RWPE2 (cell line): ENCODE measurements around the gene GSTK1.

ENCODE experiments used
- ATAC-seq: fragments of 200-7000 bp; cut with Tn5 transposase; 3 replicates; pipeline ENCODE4 v1.9.1; 2021; ENCODE audit warnings: low read depth
- DNase-seq: peaks from one replicate; pipeline ENCODE4 v3.0.0-alpha.2; 2020; ENCODE audit warnings: low spot score
- H3K27ac ChIP-seq: fragments of 450-650 bp; 2 replicates; pipeline ENCODE4 v1.5.1; 2017; ENCODE audit warnings: mild to moderate bottlenecking; ENCODE audit not compliant: poor library complexity, severe bottlenecking
- H3K27me3 ChIP-seq: fragments of 250-450 bp; sonication (Bioruptor Pico); 2 replicates; pipeline ENCODE4 v1.5.1; 2021; ENCODE audit warnings: mild to moderate bottlenecking, moderate library complexity; ENCODE audit not compliant: insufficient read depth, poor library complexity, severe bottlenecking
- H3K36me3 ChIP-seq: fragments of 250-450 bp; sonication (Bioruptor Pico); 2 replicates; pipeline ENCODE4 v1.5.1; 2020; ENCODE audit warnings: low read depth, mild to moderate bottlenecking, moderate library complexity
- H3K4me1 ChIP-seq: fragments of 250-450 bp; sonication (Bioruptor Pico); 2 replicates; pipeline ENCODE4 v1.5.1; 2021; ENCODE audit warnings: mild to moderate bottlenecking, moderate library complexity; ENCODE audit not compliant: insufficient read depth, poor library complexity, severe bottlenecking
- H3K4me3 ChIP-seq: fragments of 250-450 bp; sonication (Bioruptor Pico); 2 replicates; pipeline ENCODE4 v1.5.1; 2021; ENCODE audit warnings: mild to moderate bottlenecking, moderate library complexity; ENCODE audit not compliant: severe bottlenecking
- H3K9me3 ChIP-seq: fragments of 250-450 bp; sonication (Bioruptor Pico); 2 replicates; pipeline ENCODE4 v1.5.1; 2021; ENCODE audit warnings: mild to moderate bottlenecking, moderate library complexity; ENCODE audit not compliant: severe bottlenecking
- TF ChIP-seq, protein P1 (sequence below): fragments of 450-650 bp; IDR thresholded peaks from one replicate; pipeline ENCODE4 v1.5.1; 2017; ENCODE audit warnings: mild to moderate bottlenecking, moderate library complexity; ENCODE audit not compliant: poor library complexity, severe bottlenecking

The GSTK1 gene

DNA sequence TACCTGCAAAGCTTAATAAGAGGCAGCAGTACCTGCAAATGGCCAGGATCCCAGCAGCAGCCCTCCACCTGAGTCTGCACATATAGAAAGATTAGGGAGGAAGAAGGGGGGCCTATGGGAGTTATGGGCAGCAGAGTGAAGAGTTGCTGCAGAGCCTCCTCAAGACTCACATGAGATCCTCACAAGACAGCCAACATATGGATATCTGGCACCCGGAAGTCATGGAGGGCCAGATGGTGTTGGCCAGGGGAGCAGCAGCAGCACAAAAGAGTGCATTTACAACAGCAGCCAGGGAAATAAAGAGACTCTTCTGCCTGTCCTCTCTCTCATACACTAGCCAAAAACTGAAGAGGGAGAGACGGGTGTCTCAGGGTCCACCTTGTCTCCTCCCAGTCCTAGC is 45.4 kb upstream of the GSTK1 start:
- no peaks in the 10 kb centered on the region for H3K4me1 ChIP-seq
- DNase-seq (no peak), ATAC-seq (no peak)
- no peak overlapping the region for H3K4me3 ChIP-seq
- H3K27me3 ChIP-seq: peaks cover 2% of the 10 kb centered on the region
- H3K9me3 ChIP-seq: no peaks in the 10 kb centered on the region
- no peak overlapping the region for H3K27ac ChIP-seq
- TF ChIP-seq, protein P1, sequence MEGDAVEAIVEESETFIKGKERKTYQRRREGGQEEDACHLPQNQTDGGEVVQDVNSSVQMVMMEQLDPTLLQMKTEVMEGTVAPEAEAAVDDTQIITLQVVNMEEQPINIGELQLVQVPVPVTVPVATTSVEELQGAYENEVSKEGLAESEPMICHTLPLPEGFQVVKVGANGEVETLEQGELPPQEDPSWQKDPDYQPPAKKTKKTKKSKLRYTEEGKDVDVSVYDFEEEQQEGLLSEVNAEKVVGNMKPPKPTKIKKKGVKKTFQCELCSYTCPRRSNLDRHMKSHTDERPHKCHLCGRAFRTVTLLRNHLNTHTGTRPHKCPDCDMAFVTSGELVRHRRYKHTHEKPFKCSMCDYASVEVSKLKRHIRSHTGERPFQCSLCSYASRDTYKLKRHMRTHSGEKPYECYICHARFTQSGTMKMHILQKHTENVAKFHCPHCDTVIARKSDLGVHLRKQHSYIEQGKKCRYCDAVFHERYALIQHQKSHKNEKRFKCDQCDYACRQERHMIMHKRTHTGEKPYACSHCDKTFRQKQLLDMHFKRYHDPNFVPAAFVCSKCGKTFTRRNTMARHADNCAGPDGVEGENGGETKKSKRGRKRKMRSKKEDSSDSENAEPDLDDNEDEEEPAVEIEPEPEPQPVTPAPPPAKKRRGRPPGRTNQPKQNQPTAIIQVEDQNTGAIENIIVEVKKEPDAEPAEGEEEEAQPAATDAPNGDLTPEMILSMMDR: no peak
- H3K36me3 ChIP-seq: no peaks in the 10 kb centered on the region

- DNase-seq: no peak
- H3K9me3 ChIP-seq: no peaks in the 10 kb centered on the region
- no peaks in the 10 kb centered on the region for H3K36me3 ChIP-seq
- H3K27ac ChIP-seq: no peak overlapping the region
- no peak overlapping the region for H3K4me3 ChIP-seq
- no peaks in the 10 kb centered on the region for H3K4me1 ChIP-seq
- peaks cover 3% of the 10 kb centered on the region for H3K27me3 ChIP-seq
- ATAC-seq: no peak
- TF ChIP-seq, protein P1: no peak
Observed at GRCh38 chr7:143221286-143221685, 42.0 kb upstream of the GSTK1 start.

GRCh38 chr7:143221737-143222136 is 41.5 kb upstream of the GSTK1 start, which contains the start of gene TAS2R40:
Gene TAS2R40 (plus strand): TSS chr7:143222037. CDS start chr7:143222079, 42 bp downstream.
- DNase-seq (no peak), ATAC-seq (no peak)
- Histone ChIP-seq H3K4me1 (no peaks in the 10 kb centered on the region), H3K27me3 (peaks cover 3% of the 10 kb centered on the region), H3K27ac (no peak within 1 kb of the TSS), H3K9me3 (no peaks in the 10 kb centered on the region), H3K36me3 (no peaks in the 10 kb centered on the region), H3K4me3 (no peak within 1 kb of the TSS)
- TF ChIP-seq, protein P1: no peak

GRCh38 chr7:143222782-143223181 is 40.5 kb upstream of the GSTK1 start:
- H3K36me3 ChIP-seq: no peaks in the 10 kb centered on the region
- DNase-seq: no peak
- H3K27me3 ChIP-seq: peaks cover 3% of the 10 kb centered on the region
- ATAC-seq: no peak
- no peaks in the 10 kb centered on the region for H3K4me1 ChIP-seq
- TF ChIP-seq, protein P1: no peak
- H3K27ac ChIP-seq: no peak overlapping the region
- no peak overlapping the region for H3K4me3 ChIP-seq
- no peaks in the 10 kb centered on the region for H3K9me3 ChIP-seq

DNA sequence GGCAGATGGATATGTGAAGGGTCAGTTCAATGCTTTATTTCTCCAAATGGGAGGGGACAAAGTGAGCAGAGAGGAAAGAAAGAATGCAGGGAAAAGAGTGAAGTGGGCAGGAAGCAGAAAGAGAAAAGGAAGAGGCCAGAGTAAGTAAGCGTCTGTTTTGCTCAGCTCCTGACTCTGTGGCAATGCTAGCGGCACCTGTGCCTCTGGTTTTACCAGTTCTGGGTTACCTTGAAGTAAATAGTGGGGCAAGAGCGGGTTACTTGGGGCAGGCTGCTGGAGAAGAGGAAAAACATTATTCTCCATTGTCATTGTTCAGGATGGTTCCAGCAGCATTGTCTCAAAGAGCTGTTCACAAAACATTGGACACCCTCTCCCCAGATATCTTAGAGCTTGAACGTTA is 39.5 kb upstream of the GSTK1 start:
- Histone ChIP-seq H3K27ac (no peak overlapping the region), H3K4me3 (no peak overlapping the region), H3K27me3 (peaks cover 3% of the 10 kb centered on the region), H3K4me1 (no peaks in the 10 kb centered on the region), H3K36me3 (no peaks in the 10 kb centered on the region), H3K9me3 (no peaks in the 10 kb centered on the region)
- ATAC-seq (no peak), DNase-seq (no peak)
- TF ChIP-seq, protein P1: no peak
